ENCODE results near the gene MKRN2. TPM values are rescaled to one million over a fixed set of nuclear protein-coding genes. Genes with fewer than 3 reads are reported as not detected.

Gene MKRN2
- total RNA-seq, 4 donors from 2014 or later, result 23.4 to 26.6 (median 24.6) TPM

- TF ChIP-seq EP300 (IDR thresholded peaks at IDR 0.05) (no peak), POLR2A (IDR thresholded peaks at IDR 0.05) (no peak), POLR2AphosphoS5 (IDR thresholded peaks at IDR 0.05) (no peak), CTCF (IDR thresholded peaks at IDR 0.05) (no peak)
- Histone ChIP-seq H3K4me1 (no peaks in the 10 kb centered on the region), H3K27ac (no peak overlapping the region), H3K36me3 (peaks cover 97% of the 10 kb centered on the region), H3K4me3 (no peak overlapping the region), H3K9me3 (no peaks in the 10 kb centered on the region), H3K27me3 (no peaks in the 10 kb centered on the region)
- no peak for DNase-seq (ENCODE audit: low spot score in 2 of 2)
These were observed 42.0 kb downstream of the MKRN2 start for GRCh38 chr3:12598890-12599289.

GRCh38 chr3:12601072-12601471 lies 44.2 kb downstream of the MKRN2 start:
- H3K27me3 ChIP-seq, result no peaks in the 10 kb centered on the region
- no peak overlapping the region for H3K27ac ChIP-seq
- 63% methylated on average over 1 of the region's 1 CpG for WGBS
- no peaks in the 10 kb centered on the region for H3K4me1 ChIP-seq
- H3K4me3 ChIP-seq, result no peak overlapping the region
- no peak for DNase-seq (ENCODE audit: low spot score in 2 of 2)
- H3K9me3 ChIP-seq, result no peaks in the 10 kb centered on the region
- TF ChIP-seq POLR2A (IDR thresholded peaks at IDR 0.05) (no peak), POLR2AphosphoS5 (IDR thresholded peaks at IDR 0.05) (no peak), CTCF (IDR thresholded peaks at IDR 0.05) (no peak), EP300 (IDR thresholded peaks at IDR 0.05) (no peak)
- peaks cover 98% of the 10 kb centered on the region for H3K36me3 ChIP-seq

GRCh38 chr3:12603969-12604368 lies 47.1 kb downstream of the MKRN2 start:
- Histone ChIP-seq H3K36me3 (peaks cover 93% of the 10 kb centered on the region), H3K4me3 (no peak overlapping the region), H3K27me3 (no peaks in the 10 kb centered on the region), H3K4me1 (no peaks in the 10 kb centered on the region), H3K9me3 (no peaks in the 10 kb centered on the region), H3K27ac (no peak overlapping the region)
- TF ChIP-seq POLR2A (IDR thresholded peaks at IDR 0.05), result no peak
- no peak for TF ChIP-seq EP300 (IDR thresholded peaks at IDR 0.05)
- WGBS, result 90% methylated on average over 2 of the region's 2 CpGs
- no peak for DNase-seq (ENCODE audit: low spot score in 2 of 2)

- H3K4me1 ChIP-seq, result no peaks in the 10 kb centered on the region
- no peaks in the 10 kb centered on the region for H3K27me3 ChIP-seq
- TF ChIP-seq POLR2A (IDR thresholded peaks at IDR 0.05) (no peak), POLR2AphosphoS5 (IDR thresholded peaks at IDR 0.05) (no peak), CTCF (IDR thresholded peaks at IDR 0.05) (no peak), EP300 (IDR thresholded peaks at IDR 0.05) (no peak)
- no peak overlapping the region for H3K4me3 ChIP-seq
- no peak for DNase-seq (ENCODE audit: low spot score in 2 of 2)
- peaks cover 73% of the 10 kb centered on the region for H3K36me3 ChIP-seq
- no peak overlapping the region for H3K27ac ChIP-seq
- 91% methylated on average over 1 of the region's 1 CpG for WGBS
- H3K9me3 ChIP-seq, result no peaks in the 10 kb centered on the region
These were observed 51.5 kb downstream of the MKRN2 start for GRCh38 chr3:12608376-12608775.

- Histone ChIP-seq H3K9me3 (no peaks in the 10 kb centered on the region), H3K4me3 (no peak overlapping the region), H3K27me3 (no peaks in the 10 kb centered on the region), H3K4me1 (no peaks in the 10 kb centered on the region), H3K36me3 (peaks cover 56% of the 10 kb centered on the region), H3K27ac (no peak overlapping the region)
- no peak for TF ChIP-seq EP300 (IDR thresholded peaks at IDR 0.05)
- TF ChIP-seq POLR2A (IDR thresholded peaks at IDR 0.05), result no peak
- TF ChIP-seq POLR2AphosphoS5 (IDR thresholded peaks at IDR 0.05), result no peak
- TF ChIP-seq CTCF (IDR thresholded peaks at IDR 0.05), result no peak
- no peak for DNase-seq (ENCODE audit: low spot score in 2 of 2)
- WGBS, result 63% methylated on average over 5 of the region's 5 CpGs
These were observed 54.2 kb downstream of the MKRN2 start for GRCh38 chr3:12611117-12611516.
